ENCODE measurements around the gene TRIM2.

Gene TRIM2

GRCh38 chr4:153204247-153204671 is at the start of gene TRIM2:
TRIM2 (plus strand) TSS chr4:153204443; CDS start chr4:153204531, 88 bp downstream.
- CTCF ChIA-PET: interaction anchor here (0.6 to 3.1 kb wide), 7 partner anchors 8 to 370 kb away, joined by 3 to 12 read pairs (median 4); no protein-coding TSS in a partner anchor

GRCh38 chr4:153155686-153156085 is 48.6 kb upstream of the TRIM2 start:
- CTCF ChIA-PET: interaction anchor here (0.9 to 5.6 kb wide), 6 partner anchors 8 to 188 kb away, joined by 3 to 26 read pairs (median 4); no protein-coding TSS in a partner anchor

More at GRCh38 chr4:153204247-153204671, at the start of gene TRIM2:
- POLR2A ChIA-PET: no interaction called here
- TF ChIP-seq CTCF (IDR thresholded peaks at IDR 0.05; ENCODE audit: insufficient read depth, low read length, missing control alignments): no peak
- DNase-seq (ENCODE audit: low read depth, low spot score): no peak
- H3K4me3 ChIP-seq (ENCODE audit: low read depth, low read length): peak within 1 kb of the TSS; percentile 37

GRCh38 chr4:153156263-153156662 is 48.0 kb upstream of the TRIM2 start:
- TF ChIP-seq CTCF (IDR thresholded peaks at IDR 0.05; ENCODE audit: insufficient read depth, low read length, missing control alignments): peak; percentile 18
- no peak for DNase-seq (ENCODE audit: low read depth, low spot score)
- ChIA-PET CTCF (interaction anchor here (0.9 to 5.6 kb wide), 6 partner anchors 9 to 188 kb away, joined by 3 to 26 read pairs (median 4); no protein-coding TSS in a partner anchor), POLR2A (no interaction called here)
- H3K4me3 ChIP-seq (ENCODE audit: low read depth, low read length): no peak overlapping the region

More at GRCh38 chr4:153155686-153156085, 48.6 kb upstream of the TRIM2 start:
- POLR2A ChIA-PET: no interaction called here
- no peak overlapping the region for H3K4me3 ChIP-seq (ENCODE audit: low read depth, low read length)
- no peak for DNase-seq (ENCODE audit: low read depth, low spot score)
- TF ChIP-seq CTCF (IDR thresholded peaks at IDR 0.05; ENCODE audit: insufficient read depth, low read length, missing control alignments): no peak

GRCh38 chr4:153156721-153157120 is 47.5 kb upstream of the TRIM2 start:
- POLR2A ChIA-PET: no interaction called here
- TF ChIP-seq CTCF (IDR thresholded peaks at IDR 0.05; ENCODE audit: insufficient read depth, low read length, missing control alignments): no peak
- no peak for DNase-seq (ENCODE audit: low read depth, low spot score)
- CTCF ChIA-PET: interaction anchor here (0.7 to 5.6 kb wide), 5 partner anchors 14 to 187 kb away, joined by 3 to 26 read pairs (median 4); no protein-coding TSS in a partner anchor
- no peak overlapping the region for H3K4me3 ChIP-seq (ENCODE audit: low read depth, low read length)

- POLR2A ChIA-PET: no interaction called here
- no peak overlapping the region for H3K4me3 ChIP-seq (ENCODE audit: low read depth, low read length)
- CTCF ChIA-PET: interaction anchor here (1.6 to 5.6 kb wide), 3 partner anchors 16 to 185 kb away, joined by 3 to 26 read pairs (median 13); no protein-coding TSS in a partner anchor
- no peak for DNase-seq (ENCODE audit: low read depth, low spot score)
- no peak for TF ChIP-seq CTCF (IDR thresholded peaks at IDR 0.05; ENCODE audit: insufficient read depth, low read length, missing control alignments)
Observed at GRCh38 chr4:153159016-153159415, 45.2 kb upstream of the TRIM2 start.

- H3K4me3 ChIP-seq (ENCODE audit: low read depth, low read length): no peak overlapping the region
- ChIA-PET POLR2A (interaction anchor here (1.2 kb wide), 1 partner anchor 14 kb away, joined by 5 read pairs; no protein-coding TSS in a partner anchor), CTCF (interaction anchor here (1.4 to 5.6 kb wide), 4 partner anchors 17 to 483 kb away, joined by 3 to 26 read pairs (median 8); no protein-coding TSS in a partner anchor)
- TF ChIP-seq CTCF (IDR thresholded peaks at IDR 0.05; ENCODE audit: insufficient read depth, low read length, missing control alignments): no peak
- peak; percentile 56 for DNase-seq (ENCODE audit: low read depth, low spot score)
Observed at GRCh38 chr4:153159728-153160221, 44.5 kb upstream of the TRIM2 start.

All from AG04449 (cell line).